CD4-positive, alpha-beta T cell treated with Interferon alpha-2 for 1 hour (primary cell): Measurements from ENCODE around the gene HDHD2.
"Not testable (repeated sequence)": the region's sequence is repeated elsewhere in the genome, so short reads cannot be mapped to it uniquely, and the experiment has no call there.

Experiments
- DNase-seq, 2 donors: peaks; one replicate each; pipeline ENCODE4 v3.0.0-alpha.2; 2020 to 2022

Gene HDHD2, protein sequence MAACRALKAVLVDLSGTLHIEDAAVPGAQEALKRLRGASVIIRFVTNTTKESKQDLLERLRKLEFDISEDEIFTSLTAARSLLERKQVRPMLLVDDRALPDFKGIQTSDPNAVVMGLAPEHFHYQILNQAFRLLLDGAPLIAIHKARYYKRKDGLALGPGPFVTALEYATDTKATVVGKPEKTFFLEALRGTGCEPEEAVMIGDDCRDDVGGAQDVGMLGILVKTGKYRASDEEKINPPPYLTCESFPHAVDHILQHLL

DNA sequence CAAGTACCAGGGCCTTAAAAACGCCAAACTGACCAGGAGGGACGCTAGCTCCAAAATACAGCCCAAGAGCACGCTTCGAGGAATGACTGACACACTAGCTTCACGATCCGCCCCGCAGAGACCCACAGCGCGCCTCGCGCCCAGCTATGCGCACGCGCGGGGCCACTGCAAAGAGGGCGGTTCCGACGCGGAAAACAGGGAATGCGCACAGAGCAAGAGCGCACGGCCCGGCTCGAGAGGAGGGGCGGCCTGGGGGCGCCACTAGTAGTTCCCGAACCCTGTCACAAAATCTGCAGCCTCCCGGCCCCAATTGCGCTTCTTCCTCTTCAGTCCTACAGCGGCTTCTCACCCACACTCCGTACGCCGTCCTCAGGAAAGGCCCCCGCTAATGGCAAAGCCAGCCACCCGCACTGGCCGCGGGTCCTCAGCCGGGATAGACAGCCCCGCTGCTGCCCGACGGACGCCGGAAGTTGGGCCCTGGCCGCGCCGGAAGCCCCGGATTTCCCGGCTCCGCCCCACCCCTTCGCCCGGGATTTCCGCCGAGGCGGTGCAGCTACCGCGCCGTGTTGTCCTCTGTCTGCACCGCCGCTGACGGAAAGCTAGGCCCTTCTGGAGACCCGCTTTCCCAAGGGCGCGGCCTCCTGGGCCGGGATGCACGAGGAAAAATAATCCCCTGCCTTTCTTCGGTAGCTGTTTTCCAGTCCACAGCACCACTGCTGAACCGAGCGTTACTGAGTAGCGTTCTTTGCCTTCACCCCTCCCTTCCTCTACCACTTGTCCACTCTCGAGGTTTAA is at the start of gene HDHD2:
TSS of gene HDHD2 (minus strand) at position 472 of the 795 bp plus-strand sequence. CDS start 14,061 bp downstream, outside the sequence.
- peak; percentile 67 to 74 for DNase-seq

DNA sequence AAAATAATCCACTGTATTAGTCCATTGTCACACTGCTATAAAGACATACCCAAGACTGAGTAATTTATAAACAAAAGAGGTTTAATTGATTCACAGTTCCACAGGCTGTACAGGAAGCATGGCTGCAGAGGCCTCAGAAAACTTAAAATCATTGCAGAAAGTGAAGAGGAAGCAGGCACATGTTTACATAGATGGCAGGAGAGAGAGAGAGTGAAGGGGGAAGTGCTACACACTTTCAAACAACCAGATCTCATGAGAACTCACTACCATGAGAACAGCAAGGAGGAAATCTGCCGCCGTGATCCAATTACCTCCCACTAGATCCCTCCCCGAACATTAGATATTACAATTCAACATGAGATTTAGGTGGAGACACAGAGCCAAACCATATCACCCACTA is 45.7 kb upstream of the HDHD2 start:
- not testable (repeated sequence) for DNase-seq

DNA sequence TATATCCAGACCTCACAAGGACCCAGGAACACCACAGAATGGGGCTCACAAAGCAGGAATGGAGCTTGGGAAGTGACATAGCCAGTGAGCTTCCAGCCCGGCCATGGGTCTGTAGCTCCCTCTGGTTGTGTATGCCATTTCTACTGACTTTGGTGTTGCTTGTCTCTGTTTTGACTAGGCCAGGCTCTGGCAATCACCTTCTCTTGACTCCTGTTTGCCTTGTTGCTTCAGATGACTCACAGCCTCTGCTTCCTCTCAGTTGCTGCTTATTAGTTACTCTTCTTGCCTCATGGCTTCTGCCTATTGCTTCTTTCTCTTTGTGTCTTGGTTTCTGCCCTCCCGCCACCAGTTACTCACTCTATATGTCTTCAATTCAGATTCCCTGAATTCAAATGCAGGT is 41.7 kb upstream of the HDHD2 start:
- no peak for DNase-seq

DNA sequence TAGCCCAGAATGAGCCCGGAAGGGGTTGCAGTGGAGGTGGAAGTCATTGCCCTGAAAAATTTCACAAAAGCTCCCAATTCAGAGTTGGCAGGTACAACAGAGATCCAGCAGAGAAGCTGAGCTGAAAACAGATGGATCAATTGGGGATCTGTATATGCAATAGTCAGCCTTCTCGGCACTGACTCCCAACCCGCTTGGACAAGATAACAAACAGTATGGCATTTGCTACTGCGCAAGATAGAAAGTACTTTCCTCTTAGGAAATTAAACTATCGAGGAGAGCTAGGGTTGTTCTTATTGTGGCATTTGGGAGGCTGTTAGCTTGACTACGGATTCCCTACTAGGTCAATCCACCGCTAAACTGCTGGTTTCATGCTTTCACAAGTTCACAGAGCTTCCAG is 37.4 kb upstream of the HDHD2 start:
- no peak for DNase-seq

DNA sequence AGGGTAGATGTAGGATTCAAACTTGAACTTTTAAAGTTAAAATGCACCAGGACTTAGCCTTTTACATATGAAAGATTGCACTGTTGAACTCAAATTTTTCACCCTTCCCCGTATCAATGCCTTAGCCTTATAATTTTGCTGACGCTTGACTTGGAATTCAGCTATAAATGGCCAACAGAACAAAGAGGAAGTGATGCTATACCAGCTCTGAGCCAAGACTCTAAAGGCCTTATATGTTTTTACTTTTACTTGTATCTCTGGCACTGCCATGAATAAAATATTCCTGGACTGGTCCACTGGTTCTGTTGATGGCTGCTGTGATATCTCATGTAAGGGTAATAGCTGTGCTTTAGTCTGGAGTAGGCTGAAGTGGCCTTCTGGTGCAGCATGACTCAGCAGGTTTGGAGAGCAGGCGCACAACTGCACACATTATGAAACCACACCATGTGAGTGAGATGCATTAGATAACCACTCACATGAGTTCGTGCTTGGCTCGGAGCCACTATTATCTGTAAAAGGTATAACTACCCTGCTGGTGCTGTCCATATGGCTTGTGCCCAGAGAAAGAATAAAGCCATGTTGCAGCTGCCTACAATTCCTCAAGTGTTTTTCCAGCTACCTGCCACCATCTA is 34.2 kb upstream of the HDHD2 start:
- peak in 1 of 2 donors; percentile 14 for DNase-seq

DNA sequence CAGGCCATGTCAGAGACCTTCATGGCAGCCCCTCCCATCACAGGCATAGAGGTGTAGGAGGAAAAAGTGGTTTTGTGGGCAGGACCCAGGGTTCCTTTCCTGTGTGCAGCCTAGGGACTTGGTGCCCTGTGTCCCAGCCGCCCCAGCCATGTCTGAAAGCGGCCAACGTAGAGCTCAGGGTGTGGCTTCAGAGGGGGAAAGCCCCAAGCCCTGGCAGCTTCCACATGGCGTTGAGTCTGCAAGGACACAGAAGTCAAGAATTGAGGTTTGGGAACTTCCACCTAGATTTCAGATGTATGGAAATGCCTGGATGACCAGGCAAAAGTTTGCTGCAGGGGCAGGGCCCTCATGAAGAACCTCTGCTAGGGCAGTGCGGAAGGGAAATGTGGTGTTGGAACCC is 31.9 kb upstream of the HDHD2 start:
- not testable (repeated sequence) for DNase-seq

DNA sequence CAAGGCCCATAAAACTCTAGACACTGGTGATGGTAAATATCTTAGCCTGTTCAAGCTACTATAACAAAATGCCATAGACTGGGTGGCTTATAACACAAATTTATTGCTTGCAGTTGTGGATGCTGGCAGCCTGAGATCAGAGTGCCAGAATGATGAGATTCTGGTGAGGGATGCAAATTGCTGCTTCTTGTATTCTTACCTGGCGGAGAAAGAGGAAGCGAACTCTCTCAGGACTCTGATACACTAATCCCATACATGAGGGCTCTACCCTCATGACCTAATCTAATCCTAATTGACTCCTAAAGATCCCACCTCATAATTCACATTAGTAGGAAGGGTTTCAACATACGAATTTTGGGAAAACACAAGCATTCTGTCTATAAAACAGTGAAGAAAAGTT is 30.5 kb upstream of the HDHD2 start:
- no peak for DNase-seq

DNA sequence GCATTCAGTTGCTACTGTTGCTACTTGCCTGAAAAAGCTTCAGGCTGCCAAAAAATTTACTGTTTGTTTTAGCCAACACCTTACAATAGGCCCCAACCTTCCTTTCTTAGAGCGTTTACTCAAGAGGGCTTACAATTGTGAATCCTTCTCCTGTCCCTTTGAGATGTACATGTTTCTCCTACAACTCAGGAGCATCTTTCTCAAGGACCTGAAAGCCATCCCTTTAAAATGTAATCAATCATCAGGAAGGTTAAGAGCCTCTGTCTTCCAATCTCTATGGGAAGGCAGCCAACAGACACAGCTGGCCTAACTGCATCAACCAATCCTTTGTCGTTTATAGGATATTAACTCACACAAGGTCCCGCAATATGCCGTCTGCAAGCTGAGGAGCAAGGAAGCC is 29.2 kb upstream of the HDHD2 start:
- no peak for DNase-seq

DNA sequence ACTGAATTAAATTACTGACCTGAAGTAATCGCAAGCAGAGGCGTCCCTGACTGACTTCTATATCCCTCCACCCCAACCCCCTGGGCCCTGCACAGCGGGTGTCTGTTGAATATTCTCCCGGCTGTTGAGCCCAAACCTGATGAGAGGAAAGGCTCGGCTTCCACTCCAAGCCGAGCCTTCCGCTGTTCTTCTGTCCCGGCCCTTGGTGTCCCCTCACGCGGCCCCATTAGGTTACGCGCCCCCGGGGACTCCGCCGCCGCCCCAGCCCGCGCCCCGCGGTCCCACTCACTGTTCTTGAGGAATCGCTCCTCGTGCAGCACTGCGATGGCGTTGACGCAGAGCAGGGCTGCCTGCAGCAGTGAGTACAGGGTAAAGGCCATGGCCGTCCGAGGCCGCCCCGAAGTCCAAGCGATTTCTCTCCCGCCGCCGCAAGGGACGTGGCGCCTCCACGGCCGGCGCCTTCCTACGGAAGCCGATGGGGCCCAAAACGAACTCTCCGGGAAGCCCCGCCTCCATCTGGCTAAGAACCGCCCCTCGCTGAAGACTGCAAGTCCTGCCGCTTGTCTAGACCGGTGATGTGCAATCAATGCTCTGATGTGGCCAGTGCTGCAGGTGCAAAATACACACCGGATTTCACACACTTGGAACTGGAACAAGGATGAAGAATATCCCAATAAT is 25.7 kb upstream of the HDHD2 start, which contains the start of gene IER3IP1:
TSS of gene IER3IP1 (minus strand) at position 467 of the 678 bp plus-strand sequence. CDS start at position 380, 87 bp downstream.
- DNase-seq, result peak; percentile 86 to 92

DNA sequence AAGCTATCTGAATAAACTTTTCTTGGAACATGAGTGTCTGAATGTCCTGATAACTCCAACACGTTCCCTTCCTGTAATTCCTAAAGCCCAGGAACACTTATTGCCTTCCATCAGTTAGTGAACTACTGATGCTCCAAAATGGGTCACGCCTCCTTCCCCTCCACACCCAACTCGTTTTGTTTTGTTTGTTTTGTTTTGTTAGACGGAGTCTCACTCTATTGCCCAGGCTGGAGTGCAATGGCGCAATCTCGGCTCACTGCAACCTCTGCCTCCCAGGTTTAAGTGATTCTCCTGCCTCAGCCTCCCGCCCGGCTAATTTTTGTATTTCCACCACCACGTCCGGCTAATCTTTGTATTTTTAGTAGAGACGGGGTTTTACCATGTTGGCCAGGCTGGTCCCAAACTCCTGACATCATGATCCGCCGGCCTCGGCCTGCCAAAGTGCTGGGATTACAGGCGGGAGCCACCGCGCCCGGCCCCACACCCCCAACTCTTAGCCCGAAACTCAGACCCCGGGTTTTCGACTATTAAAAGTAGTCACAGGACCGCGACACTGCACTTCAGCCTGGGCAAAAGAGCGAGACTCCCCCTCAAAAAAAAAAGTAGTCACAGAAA is 25.1 kb upstream of the HDHD2 start:
- DNase-seq, result no peak

DNA sequence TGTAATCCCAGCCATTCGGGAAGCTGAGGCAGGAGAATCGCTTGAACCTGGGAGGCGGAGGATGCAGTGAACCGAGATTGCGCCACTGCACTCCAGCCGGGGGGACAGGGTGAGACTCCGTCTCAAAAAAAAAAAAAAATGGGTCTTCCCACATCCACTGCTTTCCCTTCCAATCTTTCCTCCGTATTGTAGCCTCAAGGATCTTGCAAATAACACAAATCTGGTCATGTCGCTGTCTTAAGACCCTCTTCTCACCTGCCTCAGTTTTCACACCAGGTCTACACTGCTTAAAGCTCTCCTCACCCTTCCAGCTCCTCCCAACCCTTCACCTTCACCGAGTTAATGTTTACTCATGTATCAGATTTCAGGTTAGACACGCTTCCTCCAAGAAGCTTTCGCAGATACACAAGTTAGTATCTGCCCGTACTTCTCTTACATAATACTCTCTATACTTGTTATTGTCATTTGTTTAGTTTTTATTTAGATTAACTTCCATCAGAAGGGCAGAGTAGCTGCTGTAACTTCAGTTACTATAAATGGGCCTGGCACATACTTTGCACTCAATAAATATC is 24.3 kb upstream of the HDHD2 start:
- no peak for DNase-seq

DNA sequence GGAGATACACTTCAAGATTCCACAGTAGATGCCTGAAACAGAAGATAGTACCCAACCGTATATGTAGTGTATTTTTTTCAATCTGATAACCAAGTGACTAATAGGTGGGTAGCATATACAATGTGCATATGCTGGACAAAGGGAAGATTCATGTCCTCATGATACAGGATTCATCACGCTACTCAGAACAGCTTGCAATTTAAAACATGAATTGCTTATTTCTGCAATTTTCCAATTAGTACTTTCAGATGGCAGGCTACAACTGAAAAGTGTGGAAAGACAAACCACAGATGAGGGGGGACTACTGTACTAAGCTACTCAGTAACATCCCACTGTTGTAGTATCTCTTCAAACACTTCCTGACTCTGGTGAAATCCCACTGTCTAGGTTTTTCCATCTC is 22.2 kb upstream of the HDHD2 start:
- DNase-seq, result no peak

DNA sequence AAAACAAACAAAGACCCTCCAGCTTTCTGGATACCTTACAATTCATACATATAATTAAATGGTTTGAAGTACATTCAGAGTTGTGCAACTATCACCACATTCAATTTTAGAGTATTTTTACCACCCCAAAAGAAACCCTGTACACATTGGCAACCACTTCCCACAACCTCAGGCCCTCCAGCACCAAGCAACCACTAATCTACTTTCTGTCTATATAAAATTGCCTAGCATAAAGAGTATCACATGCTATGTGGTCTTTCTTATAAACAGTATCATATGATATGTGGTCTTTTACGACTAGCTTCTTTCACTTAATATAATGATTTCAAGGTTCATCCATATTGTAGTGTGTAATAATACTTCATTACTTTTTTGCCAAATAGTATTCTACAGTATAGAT is 18.6 kb upstream of the HDHD2 start:
- DNase-seq, result no peak

DNA sequence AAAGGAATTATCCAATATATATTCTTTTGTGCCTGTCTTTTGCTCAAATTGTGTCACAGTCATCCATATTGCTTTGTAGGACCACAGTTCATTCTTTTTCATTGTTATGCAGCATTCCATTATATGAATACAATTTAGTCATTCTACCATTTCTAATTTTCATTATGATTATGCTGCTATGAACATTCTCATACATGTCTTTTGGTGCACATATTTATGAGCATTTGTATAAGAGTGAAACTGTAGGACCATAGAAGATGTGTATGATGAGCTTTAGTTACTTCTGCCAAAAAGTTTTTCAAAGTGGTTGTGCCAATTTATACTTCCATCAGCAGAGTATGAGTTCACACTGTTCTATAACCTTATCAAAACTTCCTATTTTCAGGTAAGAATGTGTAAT is 18.2 kb upstream of the HDHD2 start:
- no peak for DNase-seq

DNA sequence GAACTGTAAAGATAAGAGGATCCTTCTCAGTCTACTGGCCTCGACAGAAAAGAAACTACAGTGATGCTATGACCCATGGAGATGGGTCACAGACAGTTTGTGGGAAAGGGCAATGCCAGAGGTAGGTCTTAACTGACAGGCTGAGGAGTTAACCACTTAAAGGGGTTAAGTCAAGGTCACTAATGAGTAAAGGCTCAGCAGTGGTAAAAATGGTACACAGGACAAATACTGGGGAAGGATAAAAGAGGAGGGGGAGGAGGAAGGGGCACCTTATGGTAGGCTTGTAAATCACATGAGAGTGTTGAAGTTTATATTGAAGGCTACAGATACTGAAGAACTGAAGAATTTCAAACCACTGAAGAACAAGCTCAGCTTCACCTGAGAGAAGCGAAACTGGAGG is 16.0 kb upstream of the HDHD2 start:
- DNase-seq, result no peak

DNA sequence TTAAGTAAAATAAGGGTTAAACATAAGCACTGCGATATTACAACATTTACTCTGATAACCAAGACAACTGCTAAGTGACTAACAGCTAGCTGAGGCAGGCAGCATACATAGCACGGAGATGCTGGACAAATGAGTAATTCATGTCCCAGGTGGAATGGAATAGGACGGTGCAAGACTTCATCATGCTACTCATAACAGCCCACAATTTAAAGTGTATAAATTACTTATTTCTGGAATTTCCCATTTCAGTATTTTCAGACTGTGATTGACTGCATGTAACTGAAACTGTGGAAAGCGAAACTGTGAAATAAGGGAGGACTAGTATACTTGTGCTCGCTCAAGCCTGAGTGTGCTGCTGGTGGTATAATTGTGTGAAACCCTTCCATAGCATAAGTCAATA is 12.9 kb upstream of the HDHD2 start:
- no peak for DNase-seq

DNA sequence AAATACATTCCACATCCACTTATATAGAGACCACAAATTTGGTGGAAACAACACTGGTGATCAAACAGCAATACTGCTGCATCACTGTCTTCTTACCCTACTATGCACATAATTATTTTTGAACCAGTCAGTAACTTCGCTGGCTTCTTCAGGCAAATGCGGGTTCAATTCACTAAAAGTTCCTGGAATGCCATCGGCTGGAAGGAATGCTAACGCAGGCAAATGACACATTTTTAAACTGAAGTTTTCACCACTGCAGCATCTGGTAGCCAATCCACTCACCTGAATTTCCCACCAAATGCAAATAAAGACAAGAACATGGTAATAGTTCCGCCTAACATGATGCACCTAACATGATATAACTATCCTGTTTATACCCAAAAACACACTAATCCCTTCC is 10.0 kb upstream of the HDHD2 start:
- DNase-seq, result no peak

DNA sequence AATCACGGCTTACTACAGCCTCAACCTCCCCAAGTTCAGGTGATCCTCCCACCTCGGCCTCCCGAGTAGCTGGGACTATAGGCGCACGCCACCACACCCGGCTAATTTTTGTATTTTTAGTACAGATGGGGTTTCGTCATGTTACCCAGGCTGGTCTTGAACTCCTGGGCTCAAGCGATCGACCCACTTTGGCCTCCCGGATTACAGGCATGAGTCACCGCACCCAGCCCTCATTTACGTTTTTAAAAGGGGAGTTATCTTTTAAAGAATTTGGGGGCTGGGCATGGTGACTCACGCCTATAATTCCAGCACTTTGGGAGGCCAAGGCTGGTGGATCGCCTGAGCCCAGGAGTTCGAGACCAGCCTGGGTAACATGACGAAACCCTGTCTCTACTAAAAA is 8.1 kb upstream of the HDHD2 start:
- not testable (repeated sequence) for DNase-seq

DNA sequence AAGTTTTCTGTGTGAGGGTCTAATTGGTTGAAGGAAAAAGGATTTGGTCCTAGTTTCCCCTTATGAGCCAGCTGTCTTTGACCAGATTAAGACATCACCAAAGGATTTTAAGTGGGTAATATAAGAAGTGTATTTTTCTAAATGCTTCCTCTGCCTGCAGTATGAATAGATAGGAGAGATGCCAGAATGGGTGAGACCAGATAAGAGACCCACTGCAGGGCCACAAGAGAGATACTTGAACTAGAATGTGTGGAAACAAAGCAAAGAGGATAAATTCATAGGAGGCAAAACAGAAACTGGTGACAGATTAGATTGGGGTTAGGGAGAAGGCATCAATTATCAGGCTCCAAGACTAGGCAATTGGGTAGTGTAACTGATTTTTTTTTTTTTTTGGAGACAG is 1.1 kb upstream of the HDHD2 start:
- no peak for DNase-seq

DNA sequence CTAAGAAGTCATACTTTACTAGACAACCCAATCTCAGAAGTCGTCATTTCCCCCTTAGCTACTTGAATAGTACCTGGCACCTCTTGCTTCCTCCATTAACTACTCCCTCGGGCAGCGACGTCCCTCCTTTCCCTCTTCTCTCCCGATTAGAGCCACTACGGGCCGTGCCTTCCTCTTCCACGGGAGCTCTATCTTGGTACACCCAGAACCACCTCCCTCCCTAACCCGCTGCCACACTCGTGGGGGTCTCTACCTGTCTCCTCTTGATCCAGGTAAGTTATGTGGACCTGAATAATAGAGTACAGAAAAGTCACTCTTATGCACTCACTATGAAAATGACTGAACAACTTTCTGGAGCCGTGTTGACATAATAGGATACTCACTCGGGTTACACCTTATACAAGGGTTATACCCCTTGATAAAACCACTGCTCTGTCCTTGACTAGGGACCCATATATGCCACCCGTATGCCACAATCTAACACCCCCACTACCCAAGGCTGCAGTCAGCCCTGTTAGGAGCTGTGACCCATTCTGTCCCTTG is 595 bp upstream of the HDHD2 start:
- DNase-seq, result no peak

DNA sequence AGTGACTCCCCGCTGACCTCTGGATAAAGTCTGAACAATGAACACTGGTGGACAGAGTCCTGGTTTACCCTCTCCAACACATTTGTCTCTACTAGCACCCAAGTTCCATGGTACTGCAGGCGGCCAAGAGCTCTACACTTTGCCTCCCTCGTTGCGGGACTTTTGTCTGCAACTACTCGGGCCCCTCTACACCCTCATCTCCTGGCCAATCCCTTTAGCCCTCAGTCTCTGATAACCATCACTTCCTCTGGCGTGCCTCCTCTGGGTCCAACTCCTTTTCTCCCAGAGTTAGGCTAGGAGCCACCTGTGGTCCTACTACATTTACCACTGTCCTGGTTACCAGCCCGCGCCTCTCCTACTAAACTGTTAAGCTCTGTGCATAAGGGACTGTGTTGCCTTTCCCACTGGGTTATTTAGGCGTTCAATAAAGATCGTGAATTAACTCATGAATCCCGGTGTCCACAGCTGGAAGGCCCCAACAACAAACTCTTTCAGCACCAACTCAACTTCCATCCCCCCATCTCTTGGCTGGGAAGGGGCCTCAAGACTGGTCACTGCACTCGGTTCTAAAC is 757 bp downstream of the HDHD2 start:
- DNase-seq, result no peak

DNA sequence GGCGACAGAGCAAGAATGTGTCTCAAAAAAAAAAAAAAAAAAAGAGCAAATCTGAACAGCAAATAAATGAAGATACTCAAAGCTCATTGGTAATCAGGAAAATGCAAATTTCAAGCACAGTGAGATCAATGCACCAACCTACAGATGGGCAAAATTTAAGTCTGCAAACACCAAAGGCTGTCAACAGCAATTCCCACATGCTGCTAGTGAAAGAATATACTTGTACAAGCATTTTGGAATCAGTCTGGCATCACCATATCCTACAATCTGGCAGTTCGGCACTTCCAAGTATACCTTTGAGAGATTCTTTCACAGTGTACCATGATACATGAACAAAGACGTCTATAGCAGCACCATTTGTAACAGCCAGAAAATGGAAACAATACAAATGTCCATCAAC is 4.1 kb downstream of the HDHD2 start:
- no peak for DNase-seq
